GM12878 (cell line): ENCODE results near the gene C15orf40.

Experiments used
- CTCF ChIP-seq, 3 experiments: IDR thresholded peaks in 2 of 3; conservative IDR thresholded peaks in 1 of 3; 2 replicates each; pipeline ENCODE4 v1.5.1; 2011; ENCODE audit warnings: low read depth in 3 of 3, low read length in 3 of 3, mild to moderate bottlenecking in 3 of 3, control low read depth in 2 of 3, moderate library complexity in 2 of 3, inconsistent platforms in 1 of 3, mixed read lengths in 1 of 3; ENCODE audit not compliant: control insufficient read depth in 2 of 3, insufficient read depth in 1 of 3; ENCODE audit errors: extremely low read depth in 1 of 3
- REST ChIP-seq: IDR thresholded peaks from 2 replicates; pipeline ENCODE4 v1.6.1; 2012; ENCODE audit warnings: mild to moderate bottlenecking, low read depth, low read length
- TCF7 ChIP-seq: IDR thresholded peaks from 2 replicates; pipeline ENCODE4 v1.6.1; 2014; ENCODE audit warnings: antibody characterized with exemption, borderline replicate concordance

GRCh38 chr15:83057696-83058376 is 46.4 kb upstream of the C15orf40 start:
- no peak for TF ChIP-seq CTCF (IDR thresholded peaks at IDR 0.05 in 2 of 3, conservative IDR thresholded peaks at IDR 0.05 in 1 of 3; ENCODE audit: control insufficient read depth in 2 of 3, extremely low read depth in 1 of 3, insufficient read depth in 1 of 3, low read depth in 3 of 3, low read length in 3 of 3)
- TF ChIP-seq REST = no peak
- TF ChIP-seq TCF7 = no peak
